HG03565 (cell line): ENCODE results near the gene NOSTRIN.
"Not testable (repeated sequence)": the region's sequence is repeated elsewhere in the genome, so short reads cannot be mapped to it uniquely, and the experiment has no call there.

ENCODE experiments used
- ATAC-seq: cut with Tn5 transposase; IDR thresholded peaks from one replicate; pipeline ENCODE4 v1.9.1; 2021; ENCODE audit warnings: mild to moderate bottlenecking, moderate library complexity; ENCODE audit not compliant: unreplicated experiment

The NOSTRIN gene

GRCh38 chr2:168789776-168790175 lies 12.7 kb upstream of the NOSTRIN start:
- ATAC-seq = no peak

GRCh38 chr2:168790226-168790902 lies 12.1 kb upstream of the NOSTRIN start:
- no peak for ATAC-seq

GRCh38 chr2:168791140-168791539 lies 11.3 kb upstream of the NOSTRIN start:
- not testable (repeated sequence) for ATAC-seq

- no peak for ATAC-seq
Observed at GRCh38 chr2:168793596-168793995, 8.8 kb upstream of the NOSTRIN start.

- no peak for ATAC-seq
Observed at GRCh38 chr2:168794968-168795367, 7.5 kb upstream of the NOSTRIN start.

- no peak for ATAC-seq
Observed at GRCh38 chr2:168796090-168796577, 6.3 kb upstream of the NOSTRIN start.

GRCh38 chr2:168796583-168797285 lies 5.7 kb upstream of the NOSTRIN start:
- no peak for ATAC-seq

GRCh38 chr2:168797286-168797655 lies 5.2 kb upstream of the NOSTRIN start:
- no peak for ATAC-seq

- ATAC-seq = no peak
Observed at GRCh38 chr2:168798076-168798887, 4.2 kb upstream of the NOSTRIN start.

- no peak for ATAC-seq
Observed at GRCh38 chr2:168798888-168799410, 3.5 kb upstream of the NOSTRIN start.

GRCh38 chr2:168801471-168801870 lies 966 bp upstream of the NOSTRIN start:
- no peak for ATAC-seq

- no peak for ATAC-seq
Observed at GRCh38 chr2:168802859-168803725, 655 bp downstream of the NOSTRIN start.

- ATAC-seq = no peak
Observed at GRCh38 chr2:168804214-168804613, 1.8 kb downstream of the NOSTRIN start.

- ATAC-seq = no peak
Observed at GRCh38 chr2:168805615-168806014, 3.2 kb downstream of the NOSTRIN start.

- ATAC-seq = no peak
Observed at GRCh38 chr2:168809537-168809936, 7.1 kb downstream of the NOSTRIN start.

GRCh38 chr2:168810235-168810634 lies 7.8 kb downstream of the NOSTRIN start:
- ATAC-seq = no peak

- ATAC-seq = no peak
Observed at GRCh38 chr2:168811696-168812095, 9.3 kb downstream of the NOSTRIN start.

GRCh38 chr2:168814046-168814445 lies 11.6 kb downstream of the NOSTRIN start:
- ATAC-seq = no peak

GRCh38 chr2:168814939-168815907 lies 12.8 kb downstream of the NOSTRIN start:
- no peak for ATAC-seq
